SK-N-SH (cell line): ENCODE measurements around the gene ZNF569. TPM values are rescaled to one million over a fixed set of nuclear protein-coding genes. Genes with fewer than 3 reads are reported as not detected.

ENCODE experiments used
- CTCF ChIA-PET: fragments of 300-600, 350-600 bp; formaldehyde crosslinking; extraction: SDS; loops from one replicate; lab custom pipeline; 2021; lab: Yijun Ruan, JAX
- POLR2A ChIA-PET: fragments of 350-600 bp; sonication (Branson Sonifier 250); formaldehyde crosslinking; extraction: SDS; loops from one replicate; lab custom pipeline; 2020; ENCODE audit warnings: antibody characterized with exemption, inconsistent platforms; lab: Yijun Ruan, JAX
- DNase-seq: peaks from one replicate; pipeline ENCODE4 v3.0.0; 2012
- H2AFZ ChIP-seq: fragments of 200-600 bp; sonication (generic); 2 replicates; pipeline ENCODE4 v1.8.1; 2016; ENCODE audit warnings: antibody characterized with exemption, mild to moderate bottlenecking, low read depth
- H3F3A ChIP-seq: fragments of 200-600 bp; sonication (generic); replicated peaks from 2 replicates; pipeline ENCODE3; 2016; ENCODE audit warnings: antibody characterized with exemption, mild to moderate bottlenecking; ENCODE audit not compliant: insufficient read depth
- H3K27ac ChIP-seq, 2 experiments: fragments of 200-500 bp in 1 of 2; fragments of 200-600 bp in 1 of 2; sonication (Bioruptor generic) in 1 of 2; sonication (generic), shearing (Covaris generic) in 1 of 2; 2 replicates each; pipeline versions ENCODE4 v1.5.1 to v1.6.1; 2014 to 2016; ENCODE audit warnings: low read depth in 2 of 2, inconsistent platforms in 1 of 2, low read length in 1 of 2, mild to moderate bottlenecking in 1 of 2, mixed read lengths in 1 of 2
- H3K27me3 ChIP-seq: fragments of 200-600 bp; sonication (generic), shearing (Covaris generic); 2 replicates; pipeline ENCODE4 v1.6.1; 2016; ENCODE audit warnings: mixed run types; ENCODE audit not compliant: insufficient read depth
- H3K36me3 ChIP-seq, 2 experiments: fragments of 200-500 bp in 1 of 2; fragments of 200-600 bp in 1 of 2; sonication (Bioruptor generic) in 1 of 2; sonication (generic) in 1 of 2; replicated peaks in 1 of 2; 2 replicates each; pipeline versions ENCODE3 to v1.5.1; 2014 to 2016; ENCODE audit warnings: low read length in 1 of 2, mild to moderate bottlenecking in 1 of 2; ENCODE audit not compliant: insufficient read depth in 2 of 2, control insufficient read depth in 1 of 2
- H3K4me1 ChIP-seq, 2 experiments: fragments of 200-500 bp in 1 of 2; fragments of 200-600 bp in 1 of 2; sonication (Bioruptor generic) in 1 of 2; sonication (generic), shearing (Covaris generic) in 1 of 2; 2 replicates each; pipeline versions ENCODE4 v1.5.1 to v1.6.1; 2014 to 2016; ENCODE audit warnings: low read depth in 1 of 2, low read length in 1 of 2, mixed run types in 1 of 2; ENCODE audit not compliant: insufficient read depth in 2 of 2, control insufficient read depth in 1 of 2
- H3K4me2 ChIP-seq: fragments of 200-600 bp; sonication (generic), shearing (Covaris generic); 2 replicates; pipeline ENCODE4 v1.6.1; 2017; ENCODE audit warnings: mixed run types
- H3K4me3 ChIP-seq, 2 experiments: fragments of 200-500 bp in 1 of 2; fragments of 200-600 bp in 1 of 2; sonication (Bioruptor generic) in 1 of 2; sonication (generic), shearing (Covaris generic) in 1 of 2; 2 replicates each; pipeline versions ENCODE4 v1.5.1 to v1.8.1; 2014 to 2016; ENCODE audit warnings: low read depth in 2 of 2, inconsistent platforms in 1 of 2, low read length in 1 of 2, mild to moderate bottlenecking in 1 of 2, mixed read lengths in 1 of 2, moderate library complexity in 1 of 2
- H3K79me2 ChIP-seq: fragments of 200-600 bp; sonication (generic); 2 replicates; pipeline ENCODE4 v1.8.1; 2017; ENCODE audit warnings: mild to moderate bottlenecking; ENCODE audit not compliant: insufficient read depth
- H3K9ac ChIP-seq: fragments of 200-600 bp; sonication (generic); 2 replicates; pipeline ENCODE4 v1.6.1; 2017; ENCODE audit warnings: mixed run types
- H3K9me2 ChIP-seq: fragments of 200-600 bp; sonication (generic); 2 replicates; pipeline ENCODE4 v1.6.1; 2017; ENCODE audit warnings: mixed run types
- H3K9me3 ChIP-seq: fragments of 200-600 bp; sonication (generic); 2 replicates; pipeline ENCODE4 v1.6.1; 2017; ENCODE audit warnings: mixed run types, mild to moderate bottlenecking, moderate library complexity
- H4K20me1 ChIP-seq: fragments of 200-600 bp; sonication (generic); 2 replicates; pipeline ENCODE4 v1.6.1; 2017; ENCODE audit warnings: mild to moderate bottlenecking, mixed run types; ENCODE audit not compliant: insufficient read depth
- CHD2 ChIP-seq: fragments of 150-350 bp; IDR thresholded peaks from 2 replicates; pipeline ENCODE4 v1.6.1; 2018; ENCODE audit warnings: low read length; ENCODE audit not compliant: partially characterized antibody
- ELF1 ChIP-seq: IDR thresholded peaks from 2 replicates; pipeline ENCODE4 v1.4.0; 2012
- EZH2phosphoT487 ChIP-seq: fragments of 200-600 bp; sonication (generic); IDR thresholded peaks from 2 replicates; pipeline ENCODE4 v1.6.1; 2017; ENCODE audit warnings: low read depth, mixed run types, mild to moderate bottlenecking, antibody characterized with exemption, moderate library complexity, borderline replicate concordance
- FOSL2 ChIP-seq: IDR thresholded peaks from 2 replicates; pipeline ENCODE4 v1.4.0; 2012; ENCODE audit warnings: low read depth, mild to moderate bottlenecking, moderate library complexity, borderline replicate concordance
- GATA2 ChIP-seq: sonication (generic); formaldehyde crosslinking; IDR thresholded peaks from 2 replicates; pipeline ENCODE4 v1.5.0; 2020; ENCODE audit warnings: mild to moderate bottlenecking, missing genetic modification reagents
- JUND ChIP-seq: IDR thresholded peaks from 2 replicates; pipeline ENCODE4 v1.4.0; 2012
- MAX ChIP-seq: IDR thresholded peaks from 2 replicates; pipeline ENCODE4 v1.4.0; 2012; ENCODE audit warnings: low read depth
- MEF2A ChIP-seq: IDR thresholded peaks from 2 replicates; pipeline ENCODE4 v1.4.0; 2012; ENCODE audit warnings: low read depth, borderline replicate concordance
- MXI1 ChIP-seq: IDR thresholded peaks from 2 replicates; pipeline ENCODE4 v1.6.1; 2012; ENCODE audit warnings: mild to moderate bottlenecking, low read depth, low read length, improper control_type of control experiment
- NRF1 ChIP-seq: IDR thresholded peaks from 2 replicates; pipeline ENCODE4 v1.6.1; 2012; ENCODE audit warnings: low read depth, mild to moderate bottlenecking, low read length
- RFX5 ChIP-seq: IDR thresholded peaks from 2 replicates; pipeline ENCODE4 v1.6.1; 2012; ENCODE audit warnings: mild to moderate bottlenecking, improper control_type of control experiment, low read length
- YY1 ChIP-seq: IDR thresholded peaks from 2 replicates; pipeline ENCODE4 v1.4.0; 2012; ENCODE audit warnings: low read depth, mild to moderate bottlenecking
- WGBS: methylation state at CpG from one replicate; pipeline ENCODE4 v1.1.6; 2017; ENCODE audit warnings: low lambda C conversion rate; 5-methylcytosine and 5-hydroxymethylcytosine counted together
- polyA plus RNA-seq, 3 experiments: library from polyadenylated mRNA; depleted of rRNA; stranded (reverse); fragments of >200 nt; gene quantifications; 2 replicates each; pipeline ENCODE4 v1.2.3, GENCODE V29; 2012
- TF ChIP-seq, protein P1 (sequence below): IDR thresholded peaks from 2 replicates; pipeline ENCODE4 v1.4.0; 2012; ENCODE audit warnings: low read depth, borderline replicate concordance
- TF ChIP-seq, protein P2 (sequence below): IDR thresholded peaks from 2 replicates; pipeline ENCODE4 v1.4.0; 2012; ENCODE audit warnings: low read depth, borderline replicate concordance

ZNF569 gene
- polyA plus RNA-seq, 1 of the 3 experiments (the other 2 are of a cell fraction), result 2.0 TPM

- peaks cover 0 to 7% of the 10 kb centered on the region in 2 experiments; a peak in 1 of 4 replicates for H3K4me1 ChIP-seq
- H4K20me1 ChIP-seq, result no peaks in the 10 kb centered on the region
- no peaks in the 10 kb centered on the region for H3K9me3 ChIP-seq
- POLR2A ChIA-PET, result no interaction called here
- no peak for DNase-seq
- no peaks in the 10 kb centered on the region for H3K9me2 ChIP-seq
- no peak overlapping the region for H3K27ac ChIP-seq
- WGBS, result 70% methylated on average over 3 of the region's 3 CpGs
- no peak overlapping the region for H3K4me3 ChIP-seq
- no peaks in the 10 kb centered on the region for H3K27me3 ChIP-seq
- CTCF ChIA-PET, result interaction anchor here (0.7 to 1.2 kb wide), 2 partner anchors 40 to 179 kb away, joined by 3 read pairs; no protein-coding TSS in a partner anchor
- H2AFZ ChIP-seq, result no peak overlapping the region
- TF ChIP-seq RFX5, result no peak
- TF ChIP-seq ELF1, result no peak
- no peak for TF ChIP-seq FOSL2
- TF ChIP-seq JUND, result no peak
- TF ChIP-seq MXI1, result no peak
- TF ChIP-seq MAX, result no peak
- TF ChIP-seq, all 33 proteins: peak for 0
- H3K9ac ChIP-seq, result no peak overlapping the region
- no peaks in the 10 kb centered on the region for H3K79me2 ChIP-seq
- H3K36me3 ChIP-seq, result peaks cover 23 to 44% of the 10 kb centered on the region in 2 experiments
- H3K4me2 ChIP-seq, result no peak overlapping the region
- no peaks in the 10 kb centered on the region for H3F3A ChIP-seq
Measured at GRCh38 chr19:37511821-37512220, 44.6 kb upstream of the ZNF569 start.

DNA sequence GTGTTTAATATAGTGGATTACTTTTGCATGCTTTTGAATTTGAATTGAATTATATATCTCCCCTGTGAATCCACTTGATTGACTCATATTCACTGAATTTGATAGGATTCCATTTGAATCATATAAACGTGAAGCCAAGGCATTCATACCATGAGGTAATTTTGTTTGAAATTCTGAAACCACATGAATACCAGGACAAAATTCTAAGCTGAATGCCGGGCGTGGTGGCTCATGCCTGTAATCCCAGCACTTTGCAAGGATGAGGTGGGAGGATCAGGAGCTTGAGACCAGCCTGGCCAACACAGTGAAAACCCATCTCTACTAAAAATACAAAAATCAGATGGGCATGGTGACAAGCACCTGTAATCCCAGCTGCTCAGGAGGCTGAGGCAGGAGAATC lies 43.9 kb upstream of the ZNF569 start:
- peaks cover 0 to 7% of the 10 kb centered on the region in 2 experiments; a peak in 1 of 4 replicates for H3K4me1 ChIP-seq
- H3K79me2 ChIP-seq, result no peaks in the 10 kb centered on the region
- WGBS, result 56% methylated on average over 3 of the region's 3 CpGs
- POLR2A ChIA-PET, result no interaction called here
- no peaks in the 10 kb centered on the region for H3K27me3 ChIP-seq
- H3K9me3 ChIP-seq, result no peaks in the 10 kb centered on the region
- no peak overlapping the region for H3K4me2 ChIP-seq
- peaks cover 3% of the 10 kb centered on the region for H3F3A ChIP-seq
- no peak overlapping the region for H3K27ac ChIP-seq
- TF ChIP-seq YY1 (no peak), CHD2 (no peak)
- TF ChIP-seq, protein P1, sequence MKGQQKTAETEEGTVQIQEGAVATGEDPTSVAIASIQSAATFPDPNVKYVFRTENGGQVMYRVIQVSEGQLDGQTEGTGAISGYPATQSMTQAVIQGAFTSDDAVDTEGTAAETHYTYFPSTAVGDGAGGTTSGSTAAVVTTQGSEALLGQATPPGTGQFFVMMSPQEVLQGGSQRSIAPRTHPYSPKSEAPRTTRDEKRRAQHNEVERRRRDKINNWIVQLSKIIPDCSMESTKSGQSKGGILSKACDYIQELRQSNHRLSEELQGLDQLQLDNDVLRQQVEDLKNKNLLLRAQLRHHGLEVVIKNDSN, result no peak
- H4K20me1 ChIP-seq, result no peaks in the 10 kb centered on the region
- no peak overlapping the region for H3K9ac ChIP-seq
- DNase-seq, result no peak
- no peak overlapping the region for H2AFZ ChIP-seq
- H3K36me3 ChIP-seq, result peaks cover 23 to 44% of the 10 kb centered on the region in 2 experiments
- H3K9me2 ChIP-seq, result no peaks in the 10 kb centered on the region
- CTCF ChIA-PET, result interaction anchor here (0.7 to 1.2 kb wide), 2 partner anchors 40 to 180 kb away, joined by 3 read pairs; no protein-coding TSS in a partner anchor
- H3K4me3 ChIP-seq, result no peak overlapping the region

DNA sequence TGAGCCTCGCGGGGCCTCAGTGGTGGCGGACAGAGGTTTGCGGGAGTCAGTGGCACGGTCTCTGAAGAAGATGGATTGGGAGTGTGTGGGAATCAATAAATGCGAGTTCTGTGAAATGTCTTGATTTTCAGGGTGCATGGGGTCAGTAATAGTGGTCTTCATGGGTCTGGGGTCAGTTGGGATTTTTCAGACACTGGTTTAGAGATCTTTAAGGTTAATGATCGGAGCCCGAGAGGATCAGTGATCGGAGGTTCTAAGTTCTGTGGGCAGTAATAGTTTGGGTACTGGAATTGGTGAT lies 39.9 kb upstream of the ZNF569 start:
- Histone ChIP-seq H3K4me3 (peak overlapping the region; percentile 71 to 82), H3K4me2 (peak overlapping the region; percentile 77), H2AFZ (peak overlapping the region; percentile 94), H3K9me2 (no peaks in the 10 kb centered on the region), H3F3A (peaks cover 3% of the 10 kb centered on the region), H3K4me1 (peaks cover 0 to 14% of the 10 kb centered on the region in 2 experiments; a peak in 2 of 4 replicates), H3K27me3 (no peaks in the 10 kb centered on the region), H3K9ac (peak overlapping the region; percentile 91), H3K79me2 (no peaks in the 10 kb centered on the region), H3K36me3 (peaks cover 9 to 19% of the 10 kb centered on the region in 2 experiments), H4K20me1 (no peaks in the 10 kb centered on the region), H3K27ac (peak overlapping the region; percentile 82 to 99; a peak in 3 of 4 replicates), H3K9me3 (no peaks in the 10 kb centered on the region)
- DNase-seq, result no peak
- CTCF ChIA-PET, result interaction anchor here (2.1 kb wide), 1 partner anchor 44 kb away, joined by 8 read pairs; no protein-coding TSS in a partner anchor
- POLR2A ChIA-PET, result interaction anchor here (0.6 to 2.0 kb wide), 9 partner anchors 21 to 508 kb away, joined by 3 to 18 read pairs (median 5); partner anchors contain the start of genes ZFP30, ZNF527, ZNF540 and ZNF569
- 17% methylated on average over 9 of the region's 9 CpGs for WGBS
- TF ChIP-seq GATA2 (no peak), RFX5 (no peak), NRF1 (no peak), EZH2phosphoT487 (no peak), MEF2A (no peak)
- TF ChIP-seq, protein P2, sequence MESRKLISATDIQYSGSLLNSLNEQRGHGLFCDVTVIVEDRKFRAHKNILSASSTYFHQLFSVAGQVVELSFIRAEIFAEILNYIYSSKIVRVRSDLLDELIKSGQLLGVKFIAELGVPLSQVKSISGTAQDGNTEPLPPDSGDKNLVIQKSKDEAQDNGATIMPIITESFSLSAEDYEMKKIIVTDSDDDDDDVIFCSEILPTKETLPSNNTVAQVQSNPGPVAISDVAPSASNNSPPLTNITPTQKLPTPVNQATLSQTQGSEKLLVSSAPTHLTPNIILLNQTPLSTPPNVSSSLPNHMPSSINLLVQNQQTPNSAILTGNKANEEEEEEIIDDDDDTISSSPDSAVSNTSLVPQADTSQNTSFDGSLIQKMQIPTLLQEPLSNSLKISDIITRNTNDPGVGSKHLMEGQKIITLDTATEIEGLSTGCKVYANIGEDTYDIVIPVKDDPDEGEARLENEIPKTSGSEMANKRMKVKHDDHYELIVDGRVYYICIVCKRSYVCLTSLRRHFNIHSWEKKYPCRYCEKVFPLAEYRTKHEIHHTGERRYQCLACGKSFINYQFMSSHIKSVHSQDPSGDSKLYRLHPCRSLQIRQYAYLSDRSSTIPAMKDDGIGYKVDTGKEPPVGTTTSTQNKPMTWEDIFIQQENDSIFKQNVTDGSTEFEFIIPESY, result no peak
- TF ChIP-seq, all 33 proteins: peak for 0
